ENCODE data around the gene NDST4.

The NDST4 gene

GRCh38 chr4:115113506-115114106 lies at the start of gene NDST4:
Gene NDST4 (minus strand): TSS chr4:115113620. CDS start chr4:115077036, 36,584 bp downstream.
- H3K27ac Mint-ChIP-seq: no peak within 1 kb of the TSS
- H3K36me3 Mint-ChIP-seq (ENCODE audit: low read depth): no peaks in the 10 kb centered on the region
- H3K4me3 Mint-ChIP-seq: no peak within 1 kb of the TSS
- H3K27me3 Mint-ChIP-seq: no peaks in the 10 kb centered on the region
- intact Hi-C loops (cut with micrococcal nuclease): no loop called here
- no peaks in the 10 kb centered on the region for H3K9me3 Mint-ChIP-seq
- H3K4me1 Mint-ChIP-seq (ENCODE audit: low read depth): no peaks in the 10 kb centered on the region

GRCh38 chr4:115159141-115159540 lies 45.7 kb upstream of the NDST4 start:
- no peaks in the 10 kb centered on the region for H3K27me3 Mint-ChIP-seq
- peaks cover 8% of the 10 kb centered on the region for H3K9me3 Mint-ChIP-seq
- intact Hi-C loops (cut with micrococcal nuclease): no loop called here

GRCh38 chr4:115158296-115158695 lies 44.9 kb upstream of the NDST4 start:
- no peak overlapping the region for H3K4me3 Mint-ChIP-seq
- no peaks in the 10 kb centered on the region for H3K27me3 Mint-ChIP-seq
- H3K27ac Mint-ChIP-seq: no peak overlapping the region
- H3K4me1 Mint-ChIP-seq (ENCODE audit: low read depth): no peaks in the 10 kb centered on the region
- intact Hi-C loops (cut with micrococcal nuclease): no loop called here
- no peaks in the 10 kb centered on the region for H3K36me3 Mint-ChIP-seq (ENCODE audit: low read depth)
- H3K9me3 Mint-ChIP-seq: peaks cover 8% of the 10 kb centered on the region

More at GRCh38 chr4:115159141-115159540, 45.7 kb upstream of the NDST4 start:
- no peaks in the 10 kb centered on the region for H3K4me1 Mint-ChIP-seq (ENCODE audit: low read depth)
- H3K4me3 Mint-ChIP-seq: no peak overlapping the region
- H3K27ac Mint-ChIP-seq: no peak overlapping the region
- H3K36me3 Mint-ChIP-seq (ENCODE audit: low read depth): no peaks in the 10 kb centered on the region

GRCh38 chr4:115154826-115155225 lies 41.4 kb upstream of the NDST4 start:
- H3K4me1 Mint-ChIP-seq (ENCODE audit: low read depth): no peaks in the 10 kb centered on the region
- no peaks in the 10 kb centered on the region for H3K27me3 Mint-ChIP-seq
- no peak overlapping the region for H3K4me3 Mint-ChIP-seq
- no peaks in the 10 kb centered on the region for H3K36me3 Mint-ChIP-seq (ENCODE audit: low read depth)
- peaks cover 8% of the 10 kb centered on the region for H3K9me3 Mint-ChIP-seq
- H3K27ac Mint-ChIP-seq: no peak overlapping the region
- intact Hi-C loops (cut with micrococcal nuclease): no loop called here

- no peaks in the 10 kb centered on the region for H3K4me1 Mint-ChIP-seq (ENCODE audit: low read depth)
- peaks cover 5% of the 10 kb centered on the region for H3K9me3 Mint-ChIP-seq
- H3K27ac Mint-ChIP-seq: no peak overlapping the region
- H3K27me3 Mint-ChIP-seq: no peaks in the 10 kb centered on the region
- intact Hi-C loops (cut with micrococcal nuclease): no loop called here
- no peak overlapping the region for H3K4me3 Mint-ChIP-seq
- no peaks in the 10 kb centered on the region for H3K36me3 Mint-ChIP-seq (ENCODE audit: low read depth)
Measured at GRCh38 chr4:115152965-115153364, 39.5 kb upstream of the NDST4 start.

- H3K27ac Mint-ChIP-seq: no peak overlapping the region
- no peaks in the 10 kb centered on the region for H3K4me1 Mint-ChIP-seq (ENCODE audit: low read depth)
- no peaks in the 10 kb centered on the region for H3K9me3 Mint-ChIP-seq
- no peak overlapping the region for H3K4me3 Mint-ChIP-seq
- no peaks in the 10 kb centered on the region for H3K27me3 Mint-ChIP-seq
- no peaks in the 10 kb centered on the region for H3K36me3 Mint-ChIP-seq (ENCODE audit: low read depth)
- intact Hi-C loops (cut with micrococcal nuclease): no loop called here
Measured at GRCh38 chr4:115152081-115152480, 38.7 kb upstream of the NDST4 start.

- Mint-ChIP-seq H3K27ac (no peak overlapping the region), H3K36me3 (ENCODE audit: low read depth) (no peaks in the 10 kb centered on the region), H3K4me3 (no peak overlapping the region), H3K9me3 (no peaks in the 10 kb centered on the region), H3K4me1 (ENCODE audit: low read depth) (no peaks in the 10 kb centered on the region), H3K27me3 (no peaks in the 10 kb centered on the region)
- intact Hi-C loops (cut with micrococcal nuclease): no loop called here
Measured at GRCh38 chr4:115149106-115149505, 35.7 kb upstream of the NDST4 start.

GRCh38 chr4:115145393-115146160 lies 32.2 kb upstream of the NDST4 start:
- H3K9me3 Mint-ChIP-seq: no peaks in the 10 kb centered on the region
- H3K27ac Mint-ChIP-seq: no peak overlapping the region
- H3K4me1 Mint-ChIP-seq (ENCODE audit: low read depth): no peaks in the 10 kb centered on the region
- intact Hi-C loops (cut with micrococcal nuclease): no loop called here
- no peaks in the 10 kb centered on the region for H3K36me3 Mint-ChIP-seq (ENCODE audit: low read depth)
- no peaks in the 10 kb centered on the region for H3K27me3 Mint-ChIP-seq
- H3K4me3 Mint-ChIP-seq: no peak overlapping the region

- Mint-ChIP-seq H3K4me1 (ENCODE audit: low read depth) (no peaks in the 10 kb centered on the region), H3K9me3 (no peaks in the 10 kb centered on the region), H3K27ac (no peak overlapping the region), H3K4me3 (no peak overlapping the region), H3K27me3 (no peaks in the 10 kb centered on the region), H3K36me3 (ENCODE audit: low read depth) (no peaks in the 10 kb centered on the region)
- intact Hi-C loops (cut with micrococcal nuclease): no loop called here
Measured at GRCh38 chr4:115128037-115128436, 14.6 kb upstream of the NDST4 start.

GRCh38 chr4:115126491-115126890 lies 13.1 kb upstream of the NDST4 start:
- Mint-ChIP-seq H3K27ac (no peak overlapping the region), H3K4me3 (no peak overlapping the region), H3K9me3 (no peaks in the 10 kb centered on the region), H3K36me3 (ENCODE audit: low read depth) (no peaks in the 10 kb centered on the region), H3K4me1 (ENCODE audit: low read depth) (no peaks in the 10 kb centered on the region), H3K27me3 (no peaks in the 10 kb centered on the region)
- intact Hi-C loops (cut with micrococcal nuclease): no loop called here

- intact Hi-C loops (cut with micrococcal nuclease): no loop called here
- Mint-ChIP-seq H3K4me1 (ENCODE audit: low read depth) (no peaks in the 10 kb centered on the region), H3K27ac (no peak overlapping the region), H3K36me3 (ENCODE audit: low read depth) (no peaks in the 10 kb centered on the region), H3K27me3 (no peaks in the 10 kb centered on the region), H3K4me3 (no peak overlapping the region), H3K9me3 (no peaks in the 10 kb centered on the region)
Measured at GRCh38 chr4:115121351-115122043, 8.1 kb upstream of the NDST4 start.

GRCh38 chr4:115119804-115120352 lies 6.5 kb upstream of the NDST4 start:
- Mint-ChIP-seq H3K4me1 (ENCODE audit: low read depth) (no peaks in the 10 kb centered on the region), H3K9me3 (no peaks in the 10 kb centered on the region), H3K27me3 (no peaks in the 10 kb centered on the region), H3K36me3 (ENCODE audit: low read depth) (no peaks in the 10 kb centered on the region), H3K4me3 (no peak overlapping the region), H3K27ac (no peak overlapping the region)
- intact Hi-C loops (cut with micrococcal nuclease): no loop called here

GRCh38 chr4:115117651-115118050 lies 4.2 kb upstream of the NDST4 start:
- H3K27ac Mint-ChIP-seq: no peak overlapping the region
- H3K4me1 Mint-ChIP-seq (ENCODE audit: low read depth): no peaks in the 10 kb centered on the region
- no peaks in the 10 kb centered on the region for H3K27me3 Mint-ChIP-seq
- H3K9me3 Mint-ChIP-seq: no peaks in the 10 kb centered on the region
- no peaks in the 10 kb centered on the region for H3K36me3 Mint-ChIP-seq (ENCODE audit: low read depth)
- no peak overlapping the region for H3K4me3 Mint-ChIP-seq
- intact Hi-C loops (cut with micrococcal nuclease): no loop called here
